IPS-15b (cell line): Measurements from ENCODE around the gene ANKH.

ENCODE experiments used
- H3K27me3 ChIP-seq: one replicate; pipeline ENCODE4 v1.6.1; 2013; ENCODE audit warnings: low read length; ENCODE audit not compliant: control insufficient read depth, insufficient read depth
- H3K36me3 ChIP-seq: one replicate; pipeline ENCODE4 v1.6.1; 2013; ENCODE audit warnings: low read length; ENCODE audit not compliant: control insufficient read depth, insufficient read depth
- H3K4me1 ChIP-seq: one replicate; pipeline ENCODE4 v1.6.1; 2013; ENCODE audit warnings: mild to moderate bottlenecking, low read length; ENCODE audit not compliant: control insufficient read depth, insufficient read depth
- H3K4me3 ChIP-seq: one replicate; pipeline ENCODE4 v1.5.1; 2013; ENCODE audit warnings: low read depth, low read length
- H3K9ac ChIP-seq: one replicate; pipeline ENCODE4 v1.6.1; 2013; ENCODE audit warnings: low read depth, mild to moderate bottlenecking, low read length
- H3K9me3 ChIP-seq: one replicate; pipeline ENCODE4 v1.6.1; 2013; ENCODE audit warnings: mild to moderate bottlenecking, low read length; ENCODE audit not compliant: control insufficient read depth, insufficient read depth

ANKH gene

GRCh38 chr5:14655146-14655741 lies 216.3 kb downstream of the ANKH start:
- no peak overlapping the region for H3K9ac ChIP-seq
- no peaks in the 10 kb centered on the region for H3K9me3 ChIP-seq
- no peaks in the 10 kb centered on the region for H3K27me3 ChIP-seq
- H3K4me3 ChIP-seq = no peak overlapping the region
- no peaks in the 10 kb centered on the region for H3K36me3 ChIP-seq
- H3K4me1 ChIP-seq = no peaks in the 10 kb centered on the region
